GM12878 (cell line): ENCODE results near the gene DNMT3B. TPM values are rescaled to one million over a fixed set of nuclear protein-coding genes. Genes with fewer than 3 reads are reported as not detected.

Source experiments
- ATAC-seq: fragments of 200-7000 bp; cut with Tn5 transposase; 3 replicates; pipeline ENCODE4 v1.9.1; 2020; ENCODE audit warnings: mild to moderate bottlenecking, moderate library complexity
- BruUV-seq: library from RNA; stranded (reverse); fragments of 400-500 nt; replicated peaks from 2 replicates; lab custom pipeline; 2021; lab: Mats Ljungman, UMichigan
- CTCF ChIA-PET: fragments of 300-600 bp; sonication (Branson Sonifier 250); formaldehyde crosslinking; extraction: SDS; loops from one replicate; lab custom pipeline; 2021; ENCODE audit warnings: inconsistent platforms; lab: Yijun Ruan, JAX
- POLR2A ChIA-PET: fragments of 350-600 bp; formaldehyde crosslinking; extraction: SDS; loops from one replicate; lab custom pipeline; 2021; ENCODE audit warnings: inconsistent platforms; lab: Charles Lee
- RAD21 ChIA-PET: fragments of 300-600 bp; sonication (Branson Sonifier 250); formaldehyde crosslinking; loops from one replicate; lab custom pipeline; 2023; ENCODE audit warnings: antibody characterized with exemption; ENCODE audit not compliant: unreplicated experiment; lab: Charles Lee
- SMC1A ChIA-PET: fragments of 300-600 bp; sonication (Branson Sonifier 250); formaldehyde crosslinking; loops from one replicate; lab custom pipeline; 2023; ENCODE audit not compliant: unreplicated experiment, uncharacterized antibody; lab: Charles Lee
- DNase-seq: peaks from one replicate; pipeline ENCODE4 v3.0.0-alpha.2; 2011; ENCODE audit warnings: low read depth, low spot score
- FAIRE-seq: peaks from 3 replicates; lab custom pipeline; 2011; peaks lifted over from hg19 to GRCh38; lab: Jason Lieb, UNC
- H2AFZ ChIP-seq: 2 replicates; pipeline ENCODE4 v1.6.0; 2011; ENCODE audit warnings: low read depth, low read length, control low read depth; ENCODE audit not compliant: control insufficient read depth
- H3K27ac ChIP-seq: 2 replicates; pipeline ENCODE4 v1.5.1; 2011; ENCODE audit warnings: control low read depth; ENCODE audit not compliant: control insufficient read depth, insufficient read depth
- H3K27me3 ChIP-seq, 2 experiments: replicated peaks in 1 of 2; 2 replicates each; pipeline versions ENCODE4 v1.6.0 to v1.6.1; 2011; ENCODE audit warnings: low read length in 1 of 2; ENCODE audit not compliant: control insufficient read depth in 2 of 2, insufficient read depth in 2 of 2
- H3K36me3 ChIP-seq, 2 experiments: 2 replicates each; pipeline ENCODE4 v1.5.1; 2011; ENCODE audit warnings: low read length in 1 of 2; ENCODE audit not compliant: control insufficient read depth in 2 of 2, insufficient read depth in 2 of 2
- H3K4me1 ChIP-seq: 2 replicates; pipeline ENCODE4 v1.6.1; 2011; ENCODE audit warnings: mild to moderate bottlenecking, low read length, moderate library complexity, mixed read lengths; ENCODE audit not compliant: control insufficient read depth, insufficient read depth
- H3K4me2 ChIP-seq: 2 replicates; pipeline ENCODE4 v1.6.0; 2011; ENCODE audit warnings: control low read depth; ENCODE audit not compliant: control insufficient read depth, insufficient read depth
- H3K4me3 ChIP-seq: fragments of 200-600 bp; sonication (generic); 2 replicates; pipeline ENCODE4 v1.5.1; 2016
- H3K79me2 ChIP-seq: 2 replicates; pipeline ENCODE4 v1.6.0; 2011; ENCODE audit warnings: low read length; ENCODE audit not compliant: control insufficient read depth, insufficient read depth
- H3K9ac ChIP-seq: 2 replicates; pipeline ENCODE4 v1.8.0; 2011; ENCODE audit warnings: low read length, control low read depth, mixed read lengths; ENCODE audit not compliant: control insufficient read depth, insufficient read depth
- H3K9me3 ChIP-seq: replicated peaks from 3 replicates; pipeline ENCODE4 v1.5.1; 2011; ENCODE audit warnings: mild to moderate bottlenecking, low read length; ENCODE audit not compliant: control insufficient read depth, insufficient read depth
- H4K20me1 ChIP-seq: 2 replicates; pipeline ENCODE4 v1.6.0; 2011; ENCODE audit not compliant: control insufficient read depth, insufficient read depth
- ASH2L ChIP-seq: fragments of 300-600, 200-600 bp; sonication (generic); IDR thresholded peaks from 2 replicates; pipeline ENCODE4 v1.6.1; 2017; ENCODE audit warnings: low read depth, mild to moderate bottlenecking, borderline replicate concordance
- BRCA1 ChIP-seq: IDR thresholded peaks from 2 replicates; pipeline ENCODE4 v1.6.1; 2011; ENCODE audit warnings: low read depth, low read length, improper control_type of control experiment
- CEBPB ChIP-seq, 2 experiments: fragments of 150-350 bp in 1 of 2; IDR thresholded peaks; 2 replicates each; pipeline ENCODE4 v1.6.1; 2012 to 2014; ENCODE audit warnings: low read depth in 2 of 2, low read length in 2 of 2, borderline replicate concordance in 1 of 2, inconsistent platforms in 1 of 2
- CEBPZ ChIP-seq: fragments of 150-350 bp; IDR thresholded peaks from 2 replicates; pipeline ENCODE4 v1.6.1; 2016; ENCODE audit warnings: low read depth, low read length
- CREB1 ChIP-seq: IDR thresholded peaks from 2 replicates; pipeline ENCODE4 v1.6.1; 2012; ENCODE audit warnings: low read depth, mild to moderate bottlenecking, inconsistent platforms
- FOXK2 ChIP-seq: fragments of 450-650 bp; IDR thresholded peaks from 2 replicates; pipeline ENCODE4 v1.6.1; 2017; ENCODE audit warnings: mild to moderate bottlenecking, moderate library complexity
- IRF4 ChIP-seq: IDR thresholded peaks from 2 replicates; pipeline ENCODE4 v1.6.1; 2011; ENCODE audit warnings: low read depth, low read length
- PML ChIP-seq: IDR thresholded peaks from 2 replicates; pipeline ENCODE4 v1.6.1; 2012; ENCODE audit warnings: low read length, inconsistent platforms
- RAD21 ChIP-seq: IDR thresholded peaks from 2 replicates; pipeline ENCODE4 v1.6.1; 2011; ENCODE audit warnings: mild to moderate bottlenecking, low read depth, low read length, moderate library complexity; ENCODE audit not compliant: insufficient read depth
- SIN3A ChIP-seq: IDR thresholded peaks from 2 replicates; pipeline ENCODE4 v1.6.1; 2012; ENCODE audit warnings: low read depth, low read length, improper control_type of control experiment
- SMAD5 ChIP-seq: IDR thresholded peaks from 2 replicates; pipeline ENCODE4 v1.6.1; 2016; ENCODE audit warnings: antibody characterized with exemption, low read depth
- SPI1 ChIP-seq: IDR thresholded peaks from 2 replicates; pipeline ENCODE4 v1.6.1; 2011; ENCODE audit warnings: low read depth, mild to moderate bottlenecking, low read length, moderate library complexity, borderline replicate concordance; ENCODE audit not compliant: insufficient read depth
- SRF ChIP-seq, 2 experiments: IDR thresholded peaks; 2 replicates each; pipeline ENCODE4 v1.6.1; 2011; ENCODE audit warnings: low read depth in 2 of 2, low read length in 2 of 2, mild to moderate bottlenecking in 1 of 2, moderate library complexity in 1 of 2
- STAT1 ChIP-seq: fragments of 450-650 bp; conservative IDR thresholded peaks from 2 replicates; pipeline ENCODE4 v1.6.1; 2014; ENCODE audit warnings: antibody characterized with exemption, mild to moderate bottlenecking
- ZNF24 ChIP-seq: fragments of 450-650 bp; IDR thresholded peaks from 2 replicates; pipeline ENCODE4 v1.6.1; 2017; ENCODE audit warnings: antibody characterized with exemption, mild to moderate bottlenecking
- ZNF592 ChIP-seq: fragments of 450-650 bp; IDR thresholded peaks from 2 replicates; pipeline ENCODE4 v1.6.1; 2017; ENCODE audit warnings: mild to moderate bottlenecking, moderate library complexity
- WGBS: methylation state at CpG from one replicate; pipeline ENCODE4 v1.1.6; 2016; ENCODE audit warnings: low lambda C conversion rate; ENCODE audit not compliant: insufficient replicate concordance, insufficient coverage; ENCODE audit errors: missing lambda C conversion rate; 5-methylcytosine and 5-hydroxymethylcytosine counted together
- in situ Hi-C: fragments of 300-500 bp; cut with MboI; formaldehyde crosslinking; loops from 9 replicates; pipeline ENCODE4 v1.14.3; 2018; ENCODE audit warnings: mixed read lengths
- intact Hi-C: fragments of 100-400 bp; cut with micrococcal nuclease; formaldehyde crosslinking; loops from one replicate; pipeline ENCODE4 v1.14.2; 2022; ENCODE audit not compliant: unreplicated experiment
- polyA plus RNA-seq, 11 experiments: library from polyadenylated mRNA; depleted of rRNA in 4 of 11; unstranded in 6 of 11; stranded (reverse) in 5 of 11; fragments of >200 nt; fragmentation: Nextera tagmentation in 4 of 11; fragmentation: Illumina TruSeq in 1 of 11; extraction: Ambion mirVana in 4 of 11; extraction: Trizol in 1 of 11; gene quantifications; 1 replicate in 1 of 11; 2 replicates in 10 of 11; pipeline versions ENCODE4 v1.2.1 to v1.2.3, GENCODE V29; 2011 to 2016; ENCODE audit warnings: inconsistent platforms in 2 of 11, missing spikeins in 2 of 11, low read depth in 1 of 11
- total RNA-seq, 4 experiments: library from RNA; depleted of rRNA in 3 of 4; stranded (reverse); fragments of >200 nt in 3 of 4; fragmentation: Illumina TruSeq in 1 of 4; extraction: Trizol in 1 of 4; gene quantifications; 2 replicates each; pipeline versions ENCODE4 v1.2.1 to v1.2.3, GENCODE V29; 2013 to 2021

The DNMT3B gene
- total and polyA plus RNA-seq, 10 of the 15 experiments (the other 5 are each of a cell fraction or from before 2014, with no cell fraction given), result 0.23 to 1.9 (median 1.1) TPM

- no peak overlapping the region for H3K4me3 ChIP-seq
- ATAC-seq (no peak), FAIRE-seq (no peak), DNase-seq (no peak)
- SMC1A ChIA-PET, result no interaction called here
- peaks cover 2% of the 10 kb centered on the region; the same call in 1 of the 2 replicates for H3K4me1 ChIP-seq
- no peaks in the 10 kb centered on the region; a peak in 1 of 4 replicates for H3K27me3 ChIP-seq
- H3K9ac ChIP-seq, result no peak overlapping the region
- WGBS, result 19% methylated on average over 5 of the region's 5 CpGs
- H4K20me1 ChIP-seq, result no peaks in the 10 kb centered on the region
- no peaks in the 10 kb centered on the region for H3K36me3 ChIP-seq
- RAD21 ChIA-PET, result no interaction called here
- in situ Hi-C loops (no loop called here), intact Hi-C loops (no loop called here)
- H3K4me2 ChIP-seq, result no peak overlapping the region
- CTCF ChIA-PET, result no interaction called here
- no peak overlapping the region for H3K27ac ChIP-seq
- TF ChIP-seq ZNF592 (no peak), BRCA1 (no peak), SRF (IDR thresholded peaks at IDR 0.05; ENCODE audit: low read depth in 2 of 2, low read length in 2 of 2) (no peak), SMAD5 (no peak), FOXK2 (no peak), PML (no peak), RAD21 (no peak), CEBPZ (no peak), STAT1 (no peak), SIN3A (no peak), SPI1 (no peak), IRF4 (no peak), CEBPB (IDR thresholded peaks at IDR 0.05; ENCODE audit: borderline replicate concordance in 1 of 2, low read depth in 2 of 2, low read length in 2 of 2) (no peak), ZNF24 (no peak), CREB1 (no peak), ASH2L (no peak)
- H3K9me3 ChIP-seq, result no peaks in the 10 kb centered on the region
- POLR2A ChIA-PET, result interaction anchor here (1.0 kb wide), 1 partner anchor 8 kb away, joined by 3 read pairs; no protein-coding TSS in a partner anchor
- no peaks in the 10 kb centered on the region for H3K79me2 ChIP-seq
- no TSS peak for BruUV-seq
- H2AFZ ChIP-seq, result no peak overlapping the region
These were observed 48.8 kb downstream of the DNMT3B start for GRCh38 chr20:32810941-32811340.
